A673 (cell line): ENCODE results near the gene ACSL3. TPM values are rescaled to one million over a fixed set of nuclear protein-coding genes. Genes with fewer than 3 reads are reported as not detected.

Experiments used
- BruUV-seq: library from RNA; stranded (reverse); fragments of 400-500 nt; replicated peaks from 2 replicates; lab custom pipeline; 2021; lab: Mats Ljungman, UMichigan
- CTCF ChIA-PET: fragments of 300-600 bp; sonication (Branson Sonifier 250); formaldehyde crosslinking; loops from one replicate; lab custom pipeline; 2022; ENCODE audit warnings: antibody characterized with exemption; lab: Charles Lee
- POLR2A ChIA-PET: fragments of 300-600 bp; sonication (Branson Sonifier 250); formaldehyde crosslinking; loops from one replicate; lab custom pipeline; 2022; ENCODE audit warnings: antibody characterized with exemption; ENCODE audit not compliant: low non-redundant PET; lab: Charles Lee
- DNase-seq: peaks from one replicate; pipeline ENCODE4 v3.0.0-alpha.2; 2015; ENCODE audit warnings: low spot score
- H3K27ac ChIP-seq: fragments of 200-600 bp; sonication (generic); 2 replicates; pipeline ENCODE4 v1.5.1; 2016; ENCODE audit warnings: mixed run types, low read depth, mild to moderate bottlenecking, mixed read lengths, antibody characterized with exemption, low read length; ENCODE audit not compliant: poor library complexity, severe bottlenecking
- H3K27me3 ChIP-seq: fragments of 200-600 bp; sonication (generic); replicated peaks from 2 replicates; pipeline ENCODE4 v1.6.1; 2017; ENCODE audit warnings: mixed run types, low read depth, mild to moderate bottlenecking, mixed read lengths, antibody characterized with exemption, low read length; ENCODE audit not compliant: insufficient read depth, poor library complexity
- H3K36me3 ChIP-seq: fragments of 200-600 bp; sonication (generic); 2 replicates; pipeline ENCODE4 v1.6.1; 2016; ENCODE audit warnings: mixed run types, mild to moderate bottlenecking, mixed read lengths, antibody characterized with exemption, low read length; ENCODE audit not compliant: insufficient read depth, poor library complexity, severe bottlenecking
- H3K4me1 ChIP-seq: fragments of 200-600 bp; sonication (generic); 2 replicates; pipeline ENCODE4 v1.6.1; 2017; ENCODE audit warnings: mixed run types, mild to moderate bottlenecking, mixed read lengths, antibody characterized with exemption, low read length; ENCODE audit not compliant: insufficient read depth, poor library complexity, severe bottlenecking
- H3K4me3 ChIP-seq: fragments of 200-600 bp; sonication (generic); 2 replicates; pipeline ENCODE4 v1.5.1; 2016; ENCODE audit warnings: low read depth, mixed run types, mild to moderate bottlenecking, mixed read lengths, low read length; ENCODE audit not compliant: poor library complexity, severe bottlenecking
- H3K9me3 ChIP-seq: fragments of 200-600 bp; sonication (generic); 2 replicates; pipeline ENCODE4 v1.6.1; 2016; ENCODE audit warnings: mixed run types, low read depth, mild to moderate bottlenecking, mixed read lengths, antibody characterized with exemption, low read length; ENCODE audit not compliant: poor library complexity, severe bottlenecking
- CTCF ChIP-seq: fragments of 300-800, 200-600 bp; sonication (generic); conservative IDR thresholded peaks from 2 replicates; pipeline ENCODE4 v1.5.1; 2017; ENCODE audit warnings: low read depth, mild to moderate bottlenecking, antibody characterized with exemption, low read length, moderate library complexity, mixed read lengths
- EZH2 ChIP-seq: fragments of 200-600 bp; sonication (generic); IDR thresholded peaks from 2 replicates; pipeline ENCODE4 v1.6.1; 2017; ENCODE audit warnings: borderline replicate concordance, low read depth, mild to moderate bottlenecking, mixed read lengths, antibody characterized with exemption, low read length; ENCODE audit not compliant: poor library complexity, severe bottlenecking
- intact Hi-C: fragments of 100-400 bp; cut with micrococcal nuclease; formaldehyde crosslinking; loops from one replicate; pipeline ENCODE4 v1.10.0; 2022; ENCODE audit not compliant: unreplicated experiment
- total RNA-seq: library from RNA; stranded (reverse); gene quantifications from 2 replicates; pipeline ENCODE4 v1.2.3, GENCODE V29; 2021

Gene ACSL3
- total RNA-seq, 1 experiment from 2014 or later: 163 TPM

GRCh38 chr2:222833410-222833809 lies 27.4 kb upstream of the ACSL3 start:
- H3K27me3 ChIP-seq: no peaks in the 10 kb centered on the region
- H3K9me3 ChIP-seq: no peaks in the 10 kb centered on the region
- ChIA-PET POLR2A (no interaction called here), CTCF (no interaction called here)
- BruUV-seq: no TSS peak
- no peak overlapping the region for H3K4me3 ChIP-seq
- no peak for TF ChIP-seq CTCF
- no peak for TF ChIP-seq EZH2
- no peaks in the 10 kb centered on the region for H3K36me3 ChIP-seq
- intact Hi-C loops: no loop called here
- H3K4me1 ChIP-seq: no peaks in the 10 kb centered on the region
- H3K27ac ChIP-seq: no peak overlapping the region
- no peak for DNase-seq

- H3K4me1 ChIP-seq: no peaks in the 10 kb centered on the region
- no TSS peak for BruUV-seq
- H3K27ac ChIP-seq: no peak overlapping the region
- no peak for DNase-seq
- no peaks in the 10 kb centered on the region for H3K36me3 ChIP-seq
- POLR2A ChIA-PET: no interaction called here
- CTCF ChIA-PET: interaction anchor here (0.6 kb wide), 1 partner anchor 769 kb away, joined by 4 read pairs; no protein-coding TSS in a partner anchor
- no peak for TF ChIP-seq EZH2
- no peak for TF ChIP-seq CTCF
- no peaks in the 10 kb centered on the region for H3K9me3 ChIP-seq
- no peak overlapping the region for H3K4me3 ChIP-seq
- intact Hi-C loops: no loop called here
- H3K27me3 ChIP-seq: no peaks in the 10 kb centered on the region
Measured at GRCh38 chr2:222835143-222835822, 25.6 kb upstream of the ACSL3 start.

GRCh38 chr2:222835823-222836151 lies 25.0 kb upstream of the ACSL3 start:
- H3K4me1 ChIP-seq: no peaks in the 10 kb centered on the region
- no peak for TF ChIP-seq CTCF
- no peak for TF ChIP-seq EZH2
- no TSS peak for BruUV-seq
- POLR2A ChIA-PET: interaction anchor here (0.7 kb wide), 1 partner anchor 51 kb away, joined by 9 read pairs; no protein-coding TSS in a partner anchor
- no peaks in the 10 kb centered on the region for H3K9me3 ChIP-seq
- H3K4me3 ChIP-seq: no peak overlapping the region
- H3K27ac ChIP-seq: no peak overlapping the region
- no peaks in the 10 kb centered on the region for H3K27me3 ChIP-seq
- no peaks in the 10 kb centered on the region for H3K36me3 ChIP-seq
- CTCF ChIA-PET: interaction anchor here (0.6 kb wide), 1 partner anchor 770 kb away, joined by 4 read pairs; no protein-coding TSS in a partner anchor
- intact Hi-C loops: no loop called here
- no peak for DNase-seq
